Astrocyte (in vitro differentiated cells and primary cell): ENCODE data around the gene SPHK2. TPM values are rescaled to one million over a fixed set of nuclear protein-coding genes. Genes with fewer than 3 reads are reported as not detected.

Experiments used
- DNase-seq: peaks from one replicate; pipeline ENCODE4 v3.0.0-alpha.2; 2010; ENCODE audit warnings: low read depth
- FAIRE-seq: peaks from 2 replicates; lab custom pipeline; 2011; peaks lifted over from hg19 to GRCh38; lab: Jason Lieb, UNC
- H2AFZ ChIP-seq: 2 replicates; pipeline ENCODE4 v1.6.0; 2012; ENCODE audit warnings: low read depth, low read length, inconsistent platforms
- H3K27ac ChIP-seq: 2 replicates; pipeline ENCODE4 v1.5.1; 2011; ENCODE audit warnings: low read depth, low read length, inconsistent platforms
- H3K27me3 ChIP-seq: 2 replicates; pipeline ENCODE4 v1.6.0; 2011; ENCODE audit warnings: low read length, inconsistent platforms; ENCODE audit not compliant: insufficient read depth
- H3K36me3 ChIP-seq: 2 replicates; pipeline ENCODE4 v1.5.1; 2011; ENCODE audit warnings: low read length, inconsistent platforms; ENCODE audit not compliant: insufficient read depth
- H3K4me1 ChIP-seq: 2 replicates; pipeline ENCODE4 v1.5.1; 2011; ENCODE audit warnings: low read length, inconsistent platforms; ENCODE audit not compliant: insufficient read depth
- H3K4me2 ChIP-seq: 2 replicates; pipeline ENCODE4 v1.6.0; 2012; ENCODE audit warnings: low read length, inconsistent platforms
- H3K4me3 ChIP-seq: 2 replicates; pipeline ENCODE4 v1.5.1; 2011; ENCODE audit warnings: low read depth, mild to moderate bottlenecking, low read length, inconsistent platforms; ENCODE audit not compliant: insufficient read depth
- H3K79me2 ChIP-seq: 2 replicates; pipeline ENCODE4 v1.6.0; 2012; ENCODE audit warnings: mild to moderate bottlenecking, low read length, inconsistent platforms; ENCODE audit not compliant: insufficient read depth
- H3K9ac ChIP-seq: 2 replicates; pipeline ENCODE4 v1.6.0; 2012; ENCODE audit warnings: mild to moderate bottlenecking, low read length, inconsistent platforms
- H3K9me3 ChIP-seq: 2 replicates; pipeline ENCODE4 v1.5.1; 2012; ENCODE audit warnings: low read depth, mild to moderate bottlenecking, low read length, inconsistent platforms; ENCODE audit not compliant: insufficient read depth
- H4K20me1 ChIP-seq: 2 replicates; pipeline ENCODE4 v1.6.0; 2012; ENCODE audit warnings: low read length, inconsistent platforms; ENCODE audit not compliant: insufficient read depth
- H3K27ac Mint-ChIP-seq: one replicate; pipeline ENCODE4 v1.8.0; 2021; ENCODE audit warnings: mild to moderate bottlenecking, mixed read lengths; ENCODE audit not compliant: unreplicated experiment
- H3K27me3 Mint-ChIP-seq: one replicate; pipeline ENCODE4 v1.8.0; 2021; ENCODE audit warnings: low read depth, mixed read lengths; ENCODE audit not compliant: unreplicated experiment
- H3K36me3 Mint-ChIP-seq: one replicate; pipeline ENCODE4 v1.8.0; 2021; ENCODE audit warnings: low read depth, mixed read lengths; ENCODE audit not compliant: unreplicated experiment
- H3K4me1 Mint-ChIP-seq: one replicate; pipeline ENCODE4 v1.8.0; 2021; ENCODE audit warnings: low read depth, mixed read lengths; ENCODE audit not compliant: unreplicated experiment
- H3K4me3 Mint-ChIP-seq: one replicate; pipeline ENCODE4 v1.8.0; 2021; ENCODE audit warnings: mild to moderate bottlenecking, moderate library complexity, mixed read lengths; ENCODE audit not compliant: unreplicated experiment
- H3K9me3 Mint-ChIP-seq: one replicate; pipeline ENCODE4 v1.8.0; 2021; ENCODE audit warnings: mild to moderate bottlenecking, mixed read lengths; ENCODE audit not compliant: unreplicated experiment
- CTCF ChIP-seq: IDR thresholded peaks from 2 replicates; pipeline ENCODE4 v1.5.1; 2011; ENCODE audit warnings: low read depth, mild to moderate bottlenecking, inconsistent platforms, low read length, moderate library complexity; ENCODE audit not compliant: insufficient read depth
- EZH2 ChIP-seq: IDR thresholded peaks from 2 replicates; pipeline ENCODE4 v1.6.1; 2012; ENCODE audit warnings: mild to moderate bottlenecking, low read length, inconsistent platforms; ENCODE audit not compliant: insufficient read depth
- total RNA-seq: library from RNA; stranded (reverse); gene quantifications from 2 replicates; pipeline ENCODE4 v1.2.1, GENCODE V29; 2021

SPHK2 gene
- total RNA-seq, 1 donor from 2014 or later: 29.4 TPM

DNA sequence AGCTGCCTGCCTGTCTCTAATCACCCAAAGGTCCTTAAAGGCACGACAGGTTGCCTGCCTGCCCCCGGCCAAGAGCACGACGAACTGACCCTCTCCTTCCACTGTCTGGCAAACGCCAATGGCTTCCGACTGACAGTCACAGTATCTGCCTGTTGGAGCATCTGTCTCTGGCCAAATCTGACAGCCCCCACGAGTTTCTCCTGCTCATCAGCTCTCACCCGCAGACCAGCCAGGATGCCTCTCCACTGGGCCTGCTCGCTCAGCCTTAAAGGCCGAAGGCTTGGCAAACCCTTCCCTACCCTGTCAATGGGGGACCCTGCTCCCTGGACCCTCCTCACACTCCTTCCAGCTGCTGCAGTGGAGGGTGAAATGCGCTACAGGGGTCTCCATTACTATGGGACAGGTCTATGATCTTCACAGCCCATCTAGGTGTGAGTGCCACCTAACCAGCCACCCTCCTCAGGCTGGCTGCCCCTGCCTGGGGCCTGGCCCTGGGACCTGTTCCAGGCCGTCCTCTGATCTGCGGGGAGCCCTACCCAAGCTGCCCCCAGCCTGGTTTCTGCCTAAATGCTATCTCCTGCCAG is 5.4 kb upstream of the SPHK2 start:
- Mint-ChIP-seq H3K27me3 (no peaks in the 10 kb centered on the region), H3K4me1 (peaks cover 23% of the 10 kb centered on the region), H3K36me3 (peaks cover 16% of the 10 kb centered on the region), H3K27ac (peak overlapping the region; percentile 85), H3K4me3 (peak overlapping the region; percentile 62), H3K9me3 (no peaks in the 10 kb centered on the region)
- no peak overlapping the region for H3K4me3 ChIP-seq
- no peak overlapping the region for H2AFZ ChIP-seq
- H3K36me3 ChIP-seq: peaks cover 21% of the 10 kb centered on the region
- no peaks in the 10 kb centered on the region for H3K9me3 ChIP-seq
- peaks cover 37% of the 10 kb centered on the region for H3K79me2 ChIP-seq
- TF ChIP-seq CTCF (no peak), EZH2 (no peak)
- H3K27me3 ChIP-seq: no peaks in the 10 kb centered on the region
- DNase-seq (no peak), FAIRE-seq (no peak)
- H3K4me1 ChIP-seq: peaks cover 31% of the 10 kb centered on the region
- H3K4me2 ChIP-seq: no peak overlapping the region
- no peak overlapping the region for H3K9ac ChIP-seq
- H4K20me1 ChIP-seq: peaks cover 52% of the 10 kb centered on the region
- H3K27ac ChIP-seq: no peak overlapping the region

- peaks cover 16% of the 10 kb centered on the region for H3K36me3 Mint-ChIP-seq
Observed at GRCh38 chr19:48614436-48615230, 4.7 kb upstream of the SPHK2 start, which contains the start of gene FAM83E. TSS of gene FAM83E (minus strand) at chr19:48615076. CDS start at chr19:48613372, 1,704 bp downstream.

More at GRCh38 chr19:48614436-48615230, 4.7 kb upstream of the SPHK2 start, which contains the start of gene FAM83E:
- H3K4me3 ChIP-seq: no peak within 1 kb of the TSS
- peaks cover 32% of the 10 kb centered on the region for H3K4me1 ChIP-seq
- no peak within 1 kb of the TSS for H3K27ac ChIP-seq
- Mint-ChIP-seq H3K27ac (peak within 1 kb of the TSS; percentile 85), H3K9me3 (no peaks in the 10 kb centered on the region), H3K4me1 (peaks cover 25% of the 10 kb centered on the region), H3K27me3 (no peaks in the 10 kb centered on the region), H3K4me3 (peak within 1 kb of the TSS; percentile 99)
- H4K20me1 ChIP-seq: peaks cover 52% of the 10 kb centered on the region
- peak within 1 kb of the TSS; percentile 99 for H3K9ac ChIP-seq
- no peak within 1 kb of the TSS for H2AFZ ChIP-seq
- DNase-seq (no peak), FAIRE-seq (no peak)
- peak within 1 kb of the TSS; percentile 93 for H3K4me2 ChIP-seq
- H3K27me3 ChIP-seq: no peaks in the 10 kb centered on the region
- no peaks in the 10 kb centered on the region for H3K9me3 ChIP-seq
- TF ChIP-seq CTCF: no peak
- TF ChIP-seq EZH2: no peak
- H3K36me3 ChIP-seq: peaks cover 21% of the 10 kb centered on the region
- H3K79me2 ChIP-seq: peaks cover 40% of the 10 kb centered on the region
